B cell (primary cell): ENCODE data around the gene TMEM263. TPM values are rescaled to one million over a fixed set of nuclear protein-coding genes. Genes with fewer than 3 reads are reported as not detected.

ENCODE experiments used
- ATAC-seq: fragments of 200-7000 bp; cut with Tn5 transposase; one replicate; pipeline ENCODE4 v1.10.0; 2021; ENCODE audit warnings: low read depth, mild to moderate bottlenecking, moderate number of reproducible peaks, moderate library complexity
- CTCF ChIA-PET: fragments of 350-600 bp; sonication (Branson Sonifier 250); formaldehyde crosslinking; loops from one replicate; lab custom pipeline; 2021; ENCODE audit warnings: antibody characterized with exemption, inconsistent platforms; lab: Charles Lee
- POLR2A ChIA-PET: fragments of 350-600 bp; sonication (Branson Sonifier 250); formaldehyde crosslinking; loops from one replicate; lab custom pipeline; 2021; ENCODE audit warnings: antibody characterized with exemption; lab: Charles Lee
- DNase-seq: peaks from one replicate; pipeline ENCODE4 v3.0.0; 2013
- H2AFZ ChIP-seq: 2 replicates; pipeline ENCODE4 v1.6.1; 2012; ENCODE audit warnings: mild to moderate bottlenecking, low read depth, low read length; ENCODE audit not compliant: insufficient read depth, poor library complexity, severe bottlenecking
- H3K27ac ChIP-seq, 2 donors: 1 replicate in 1 of 2; 2 replicates in 1 of 2; pipeline ENCODE4 v1.5.1; 2012 to 2013; ENCODE audit warnings: low read length in 2 of 2, mild to moderate bottlenecking in 2 of 2, moderate library complexity in 1 of 2
- H3K27me3 ChIP-seq, 4 experiments: fragments of 200-600 bp in 1 of 4; sonication (generic) in 1 of 4; replicated peaks in 1 of 4; 1 replicate in 2 of 4; 2 replicates in 2 of 4; pipeline versions ENCODE4 v1.6.1 to v1.7.0; 2013 to 2016; ENCODE audit warnings: low read length in 3 of 4, mild to moderate bottlenecking in 2 of 4, mixed read lengths in 1 of 4, moderate library complexity in 1 of 4; ENCODE audit not compliant: insufficient read depth in 4 of 4, control insufficient read depth in 3 of 4; ENCODE audit errors: control extremely low read depth in 1 of 4
- H3K36me3 ChIP-seq, 2 experiments: replicated peaks in 1 of 2; 1 replicate in 1 of 2; 2 replicates in 1 of 2; pipeline versions ENCODE4 v1.6.1 to v1.7.1; 2013; ENCODE audit warnings: low read length in 1 of 2; ENCODE audit not compliant: insufficient read depth in 2 of 2, control insufficient read depth in 1 of 2; ENCODE audit errors: control extremely low read depth in 1 of 2, extremely low read depth in 1 of 2
- H3K4me1 ChIP-seq, 2 donors: fragments of 200-600 bp in 1 of 2; sonication (generic) in 1 of 2; 1 replicate in 1 of 2; 2 replicates in 1 of 2; pipeline versions ENCODE4 v1.5.1 to v1.6.1; 2013 to 2017; ENCODE audit warnings: low read length in 2 of 2; ENCODE audit not compliant: control insufficient read depth in 2 of 2, insufficient read depth in 2 of 2
- H3K4me2 ChIP-seq: replicated peaks from 2 replicates; pipeline ENCODE3; 2012; ENCODE audit warnings: mild to moderate bottlenecking, low read depth, low read length; ENCODE audit not compliant: poor library complexity, severe bottlenecking
- H3K4me3 ChIP-seq, 5 experiments: fragments of 200-600 bp in 1 of 5; sonication (generic) in 1 of 5; 1 replicate in 3 of 5; 2 replicates in 2 of 5; pipeline versions ENCODE4 v1.5.1 to v1.7.0; 2011 to 2016; ENCODE audit warnings: low read length in 4 of 5, mild to moderate bottlenecking in 4 of 5, low read depth in 2 of 5, control low read depth in 1 of 5, moderate library complexity in 1 of 5; ENCODE audit not compliant: insufficient read depth in 1 of 5; ENCODE audit errors: control extremely low read depth in 1 of 5, extremely low read depth in 1 of 5
- H3K79me2 ChIP-seq: fragments of 200-600 bp; sonication (generic); one replicate; pipeline ENCODE4 v1.6.0; 2016; ENCODE audit warnings: low read length; ENCODE audit not compliant: control insufficient read depth, insufficient read depth
- H3K9ac ChIP-seq: fragments of 200-600 bp; sonication (generic); 2 replicates; pipeline ENCODE4 v1.6.1; 2017; ENCODE audit warnings: mild to moderate bottlenecking, low read length, moderate library complexity
- H3K9me3 ChIP-seq, 3 donors: one replicate each; pipeline versions ENCODE4 v1.6.1 to v1.7.1; 2013; ENCODE audit warnings: low read length in 2 of 3; ENCODE audit not compliant: control insufficient read depth in 2 of 3, insufficient read depth in 1 of 3; ENCODE audit errors: control extremely low read depth in 1 of 3
- H4K20me1 ChIP-seq: 2 replicates; pipeline ENCODE4 v1.6.0; 2012; ENCODE audit warnings: mild to moderate bottlenecking, low read length; ENCODE audit not compliant: insufficient read depth, control insufficient read depth, poor library complexity, severe bottlenecking
- H3K27ac Mint-ChIP-seq: one replicate; pipeline ENCODE4 v1.8.0; 2021; ENCODE audit warnings: mixed read lengths
- H3K27me3 Mint-ChIP-seq: one replicate; pipeline ENCODE4 v1.8.0; 2021; ENCODE audit warnings: mixed read lengths
- H3K4me1 Mint-ChIP-seq: one replicate; pipeline ENCODE4 v1.8.0; 2021; ENCODE audit warnings: mixed read lengths
- H3K4me3 Mint-ChIP-seq: one replicate; pipeline ENCODE4 v1.8.0; 2021; ENCODE audit warnings: mixed read lengths
- H3K9me3 Mint-ChIP-seq: one replicate; pipeline ENCODE4 v1.8.0; 2022; ENCODE audit warnings: mixed read lengths; ENCODE audit not compliant: insufficient read depth
- CTCF ChIP-seq: fragments of 200-600 bp; IDR thresholded peaks from one replicate; pipeline ENCODE4 v1.8.0; 2022; ENCODE audit warnings: antibody characterized with exemption, mild to moderate bottlenecking
- EZH2 ChIP-seq: IDR thresholded peaks from 2 replicates; pipeline ENCODE4 v1.6.1; 2012; ENCODE audit warnings: borderline replicate concordance, low read depth, mild to moderate bottlenecking, moderate library complexity, low read length; ENCODE audit not compliant: insufficient read depth, poor library complexity, severe bottlenecking
- WGBS: methylation state at CpG from one replicate; pipeline ENCODE4 v1.1.5; 2013; ENCODE audit warnings: missing lambda C conversion rate; ENCODE audit not compliant: insufficient coverage; 5-methylcytosine and 5-hydroxymethylcytosine counted together
- intact Hi-C: fragments of 100-400 bp; cut with micrococcal nuclease; formaldehyde crosslinking; loops from one replicate; pipeline ENCODE4 v1.10.0; 2022
- polyA plus RNA-seq: library from polyadenylated mRNA; depleted of rRNA; stranded (reverse); fragments of >200 nt; gene quantifications from 2 replicates; pipeline ENCODE4 v1.2.3, GENCODE V29; 2012
- total RNA-seq, 2 donors: library from RNA; stranded (reverse); fragments of 120-200 nt in 1 of 2; gene quantifications; 1 replicate in 1 of 2; 2 replicates in 1 of 2; pipeline versions ENCODE4 v1.2.3 to v1.2.4, GENCODE V29; 2013 to 2022

TMEM263 gene
- total and polyA plus RNA-seq, 2 donors (not counting 1 experiment from before 2014, with no cell fraction given), result 4.8 to 23.5 TPM

GRCh38 chr12:106947461-106947860, 8.2 kb upstream of the TMEM263 start:
- Histone ChIP-seq H3K4me3 (no peak overlapping the region), H3K27ac (no peak overlapping the region), H3K27me3 (peaks cover 0 to 10% (median 3%) of the 10 kb centered on the region in 4 experiments), H3K9me3 (peaks cover 0 to 12% (median 3%) of the 10 kb centered on the region in 3 donors), H3K79me2 (no peaks in the 10 kb centered on the region), H3K9ac (no peak overlapping the region), H3K4me1 (no peaks in the 10 kb centered on the region), H3K4me2 (no peak overlapping the region), H4K20me1 (no peaks in the 10 kb centered on the region), H2AFZ (no peak overlapping the region), H3K36me3 (no peaks in the 10 kb centered on the region)
- no peak for ATAC-seq
- no peak overlapping the region for H3K27ac Mint-ChIP-seq
- TF ChIP-seq CTCF, result no peak
- no peak for TF ChIP-seq EZH2
- POLR2A ChIA-PET, result interaction anchor here (0.7 kb wide), 1 partner anchor 15 kb away, joined by 3 read pairs; no protein-coding TSS in a partner anchor
- CTCF ChIA-PET, result no interaction called here
- H3K4me3 Mint-ChIP-seq, result no peak overlapping the region
- H3K4me1 Mint-ChIP-seq, result no peaks in the 10 kb centered on the region
- intact Hi-C loops, result no loop called here
- peaks cover 17% of the 10 kb centered on the region for H3K9me3 Mint-ChIP-seq
- H3K27me3 Mint-ChIP-seq, result peaks cover 18% of the 10 kb centered on the region
- DNase-seq, result no peak

- H3K9ac ChIP-seq, result no peak overlapping the region
- no peaks in the 10 kb centered on the region for H3K79me2 ChIP-seq
- no peaks in the 10 kb centered on the region for H3K36me3 ChIP-seq
- ChIA-PET POLR2A (no interaction called here), CTCF (no interaction called here)
- intact Hi-C loops, result no loop called here
- no peak for TF ChIP-seq EZH2
- TF ChIP-seq CTCF, result no peak
- 60% methylated on average over 1 of the region's 5 CpGs for WGBS
- no peak overlapping the region for H3K4me3 Mint-ChIP-seq
- no peak overlapping the region for H3K4me2 ChIP-seq
- no peak overlapping the region for H3K27ac ChIP-seq
- H3K9me3 ChIP-seq, result peaks cover 0 to 12% (median 0%) of the 10 kb centered on the region in 3 donors
- DNase-seq, result no peak
- no peaks in the 10 kb centered on the region for H3K4me1 Mint-ChIP-seq
- H4K20me1 ChIP-seq, result no peaks in the 10 kb centered on the region
- peaks cover 0 to 8% of the 10 kb centered on the region in 2 donors for H3K4me1 ChIP-seq
- no peak for ATAC-seq
- H3K4me3 ChIP-seq, result no peak overlapping the region
- no peak overlapping the region for H2AFZ ChIP-seq
- peaks cover 14% of the 10 kb centered on the region for H3K9me3 Mint-ChIP-seq
- H3K27ac Mint-ChIP-seq, result no peak overlapping the region
- H3K27me3 ChIP-seq, result peaks cover 0 to 6% (median 1%) of the 10 kb centered on the region in 4 experiments
- peaks cover 9% of the 10 kb centered on the region for H3K27me3 Mint-ChIP-seq
Observed at GRCh38 chr12:106950591-106950990, 5.1 kb upstream of the TMEM263 start.
